GM19193 (cell line): ENCODE data around the gene NCLN.
A peak's percentile ranks its signal among the peaks of the same experiment; 100 is the strongest.

ENCODE experiments used
- POLR2A ChIP-seq: IDR thresholded peaks from 4 replicates; pipeline ENCODE4 v1.6.1; 2011; ENCODE audit not compliant: insufficient read depth, insufficient read length; ENCODE audit errors: extremely low read depth

The NCLN gene

DNA sequence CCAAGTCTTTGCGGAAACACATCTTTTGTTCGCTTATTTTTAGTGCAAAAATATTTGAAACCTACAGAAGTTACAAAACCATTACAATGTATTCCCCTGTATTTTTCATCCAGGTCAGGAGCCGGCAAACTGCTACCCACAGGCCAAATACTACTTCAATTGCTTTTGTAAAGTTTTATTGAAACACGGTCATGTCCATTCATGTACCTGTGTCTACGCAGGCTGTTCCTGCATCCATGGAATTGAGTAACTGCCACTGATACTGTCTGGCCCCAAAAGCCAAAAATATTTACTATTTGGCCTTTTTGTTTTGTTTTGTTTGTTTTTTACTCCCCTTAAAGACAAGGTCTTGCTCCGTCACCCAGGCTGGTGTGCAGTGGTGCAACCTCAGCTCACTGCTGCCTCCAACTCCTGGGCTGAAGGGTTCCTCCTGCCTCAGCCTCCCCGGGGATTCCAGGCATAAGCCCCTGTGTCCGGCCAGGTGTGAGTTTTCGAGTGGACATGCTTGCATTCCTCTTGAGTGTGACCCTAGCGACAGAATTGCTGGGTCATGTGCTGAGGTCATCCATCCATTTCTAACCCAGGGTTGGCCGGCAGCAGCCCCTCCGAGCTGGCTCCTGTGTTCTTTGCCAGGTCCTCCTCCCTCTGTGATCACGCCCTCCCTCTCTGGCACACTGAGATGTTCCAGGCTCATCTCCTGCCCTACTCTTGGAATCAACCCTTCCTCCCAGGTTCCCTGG, 18.0 kb upstream of the NCLN start:
- TF ChIP-seq POLR2A = no peak

DNA sequence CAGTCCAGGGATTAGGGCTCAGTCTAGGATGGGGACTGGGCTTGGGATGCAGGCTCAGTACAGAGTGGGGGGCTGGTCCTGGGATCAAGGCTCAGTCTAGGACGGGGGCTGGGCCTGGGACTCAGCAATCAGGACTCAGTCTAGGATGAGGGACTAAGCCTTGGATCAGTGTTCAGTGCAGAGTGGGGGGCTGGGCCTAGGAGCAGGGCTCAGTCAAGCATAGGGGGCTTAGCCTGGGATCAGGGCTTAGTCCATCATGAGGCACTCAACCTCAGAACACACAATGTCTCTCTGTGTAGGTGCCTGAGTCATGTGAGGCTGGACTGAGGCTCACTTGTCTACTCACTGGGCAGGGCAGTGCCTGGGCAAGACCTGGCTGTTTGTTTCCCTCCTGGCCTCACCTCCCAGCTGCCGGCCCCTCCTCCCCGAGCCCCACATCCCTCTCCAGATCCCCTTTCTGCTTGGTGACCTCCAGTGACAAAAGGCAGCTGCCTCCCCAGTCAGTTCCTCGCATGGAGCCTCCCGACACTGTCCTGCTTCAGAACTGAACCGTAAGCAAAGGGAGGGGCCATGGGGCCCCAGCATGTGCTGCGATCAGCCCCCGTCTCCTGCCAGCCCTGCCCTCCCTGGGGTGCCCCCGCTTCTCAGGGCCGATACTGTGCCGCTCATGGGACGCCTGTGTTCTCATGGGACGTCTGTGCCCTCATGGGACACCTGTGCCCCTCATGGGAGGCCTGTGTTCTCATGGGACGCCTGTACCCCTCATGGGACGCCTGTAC, 13.6 kb upstream of the NCLN start:
- no peak for TF ChIP-seq POLR2A

DNA sequence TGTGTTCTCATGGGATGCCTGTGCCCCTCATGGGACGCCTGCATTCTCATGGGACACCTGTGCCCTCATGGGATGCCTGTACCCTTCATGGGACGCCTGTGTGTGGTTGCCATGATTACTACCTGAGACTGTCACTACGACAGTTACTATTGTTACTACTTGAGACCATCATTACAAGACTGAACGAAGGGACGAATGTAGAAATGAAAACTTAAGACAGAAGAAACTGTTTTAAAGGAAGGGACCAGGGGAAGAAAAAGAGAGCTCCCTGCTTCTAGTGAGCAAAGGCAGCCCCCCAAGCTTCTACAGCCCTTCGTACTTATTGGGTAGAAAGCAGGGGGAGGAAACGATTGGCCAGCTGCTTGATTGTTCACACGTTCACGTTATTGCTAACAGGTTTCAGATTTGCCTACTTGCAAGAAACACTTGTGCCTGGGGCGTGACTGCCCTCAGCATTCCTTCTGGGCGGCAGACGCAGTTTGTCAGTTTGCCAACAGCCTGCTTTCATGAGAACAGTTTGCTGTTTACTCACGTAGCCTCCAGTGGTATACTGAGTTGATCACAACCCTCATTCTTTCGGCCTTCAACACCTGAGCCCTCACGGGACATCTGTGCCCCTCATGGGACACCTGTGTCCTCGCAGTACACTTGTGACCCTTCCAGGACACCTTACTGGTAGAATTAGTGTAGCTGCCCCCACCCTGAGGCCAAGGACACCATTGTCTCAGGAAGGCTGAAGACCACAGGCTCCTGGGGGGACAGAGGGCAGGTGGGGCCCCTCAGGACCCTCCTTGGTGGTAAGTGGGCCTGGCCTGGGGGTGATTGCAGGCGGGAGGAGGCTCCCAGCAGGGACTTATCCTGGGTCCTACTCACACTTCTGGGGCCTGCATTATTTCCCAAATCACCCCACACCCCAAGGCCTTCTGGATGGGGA, 9.7 kb upstream of the NCLN start:
- no peak for TF ChIP-seq POLR2A

- no peak for TF ChIP-seq POLR2A
Measured at GRCh38 chr19:3176715-3177501, 8.8 kb upstream of the NCLN start.

GRCh38 chr19:3178377-3178972, 7.3 kb upstream of the NCLN start, which contains the start of gene S1PR4:
Gene S1PR4, plus strand, starts transcription at chr19:3178769. Its CDS starts 24 bp downstream, at chr19:3178793.
- TF ChIP-seq POLR2A = peak; percentile 79

- peak; percentile 13 for TF ChIP-seq POLR2A
Measured at GRCh38 chr19:3178973-3179738, 6.6 kb upstream of the NCLN start.

DNA sequence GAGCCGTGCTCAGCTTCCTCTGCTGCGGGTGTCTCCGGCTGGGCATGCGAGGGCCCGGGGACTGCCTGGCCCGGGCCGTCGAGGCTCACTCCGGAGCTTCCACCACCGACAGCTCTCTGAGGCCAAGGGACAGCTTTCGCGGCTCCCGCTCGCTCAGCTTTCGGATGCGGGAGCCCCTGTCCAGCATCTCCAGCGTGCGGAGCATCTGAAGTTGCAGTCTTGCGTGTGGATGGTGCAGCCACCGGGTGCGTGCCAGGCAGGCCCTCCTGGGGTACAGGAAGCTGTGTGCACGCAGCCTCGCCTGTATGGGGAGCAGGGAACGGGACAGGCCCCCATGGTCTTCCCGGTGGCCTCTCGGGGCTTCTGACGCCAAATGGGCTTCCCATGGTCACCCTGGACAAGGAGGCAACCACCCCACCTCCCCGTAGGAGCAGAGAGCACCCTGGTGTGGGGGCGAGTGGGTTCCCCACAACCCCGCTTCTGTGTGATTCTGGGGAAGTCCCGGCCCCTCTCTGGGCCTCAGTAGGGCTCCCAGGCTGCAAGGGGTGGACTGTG, 5.9 kb upstream of the NCLN start:
- no peak for TF ChIP-seq POLR2A

DNA sequence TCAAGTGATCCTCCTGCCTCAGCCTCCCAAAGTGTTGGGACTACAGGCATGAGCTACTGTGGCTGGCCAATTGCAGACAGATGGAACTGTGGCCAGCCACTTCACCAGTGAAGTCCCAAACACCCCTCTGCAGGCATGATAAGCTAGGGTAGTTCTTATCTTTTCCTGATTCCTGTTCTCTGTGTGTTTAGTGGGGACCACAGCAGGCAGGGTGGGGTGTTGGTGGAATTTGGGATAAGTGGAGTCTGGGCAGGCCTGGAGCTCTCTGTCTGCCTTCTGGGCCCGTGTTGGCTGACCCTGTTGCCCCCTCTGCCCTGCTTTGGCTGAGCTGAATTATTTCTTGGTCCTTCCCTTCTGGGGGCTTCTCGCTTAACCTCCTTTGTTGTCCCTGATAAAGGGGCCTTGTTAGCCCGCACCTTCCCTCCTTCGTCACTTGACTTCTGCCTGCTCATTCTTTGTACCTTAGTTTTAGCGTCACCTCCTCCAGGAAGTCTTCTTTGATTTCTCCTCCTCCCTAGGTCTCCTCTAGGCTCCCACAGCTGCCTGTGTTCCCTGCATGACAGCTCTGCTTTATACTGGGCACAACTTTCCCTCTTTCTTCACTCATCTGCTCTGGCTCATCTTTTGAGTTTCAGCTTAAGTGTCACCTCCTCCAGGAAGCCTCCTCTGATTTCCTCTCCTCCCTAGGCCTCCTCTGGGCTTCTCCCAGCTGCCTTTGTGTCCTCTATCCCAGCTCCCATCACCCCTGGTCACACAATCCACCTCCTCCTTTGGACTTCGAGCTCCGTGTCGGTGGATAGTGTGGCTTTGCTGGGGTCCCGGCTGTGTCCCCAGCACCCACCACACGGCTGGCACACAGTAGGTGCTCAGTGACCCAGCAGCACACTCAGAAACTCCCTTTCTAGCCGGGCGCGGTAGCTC, 1.7 kb upstream of the NCLN start:
- TF ChIP-seq POLR2A = no peak

GRCh38 chr19:3184847-3185460, 776 bp upstream of the NCLN start:
- TF ChIP-seq POLR2A = no peak

GRCh38 chr19:3186160-3186688, 494 bp downstream of the NCLN start:
- TF ChIP-seq POLR2A = no peak
